HG03342 (cell line): Measurements from ENCODE around the gene CCDC74B.
"Not testable (repeated sequence)": the region's sequence is repeated elsewhere in the genome, so short reads cannot be mapped to it uniquely, and the experiment has no call there.

Source experiments
- ATAC-seq: cut with Tn5 transposase; IDR thresholded peaks from one replicate; pipeline ENCODE4 v1.9.1; 2021; ENCODE audit warnings: mild to moderate bottlenecking, moderate library complexity; ENCODE audit not compliant: unreplicated experiment

The CCDC74B gene

GRCh38 chr2:130145006-130145414 lies at the start of gene CCDC74B:
TSS of gene CCDC74B (minus strand) at chr2:130145112. CDS start at chr2:130144996, 116 bp downstream.
- ATAC-seq: peak; percentile 77

DNA sequence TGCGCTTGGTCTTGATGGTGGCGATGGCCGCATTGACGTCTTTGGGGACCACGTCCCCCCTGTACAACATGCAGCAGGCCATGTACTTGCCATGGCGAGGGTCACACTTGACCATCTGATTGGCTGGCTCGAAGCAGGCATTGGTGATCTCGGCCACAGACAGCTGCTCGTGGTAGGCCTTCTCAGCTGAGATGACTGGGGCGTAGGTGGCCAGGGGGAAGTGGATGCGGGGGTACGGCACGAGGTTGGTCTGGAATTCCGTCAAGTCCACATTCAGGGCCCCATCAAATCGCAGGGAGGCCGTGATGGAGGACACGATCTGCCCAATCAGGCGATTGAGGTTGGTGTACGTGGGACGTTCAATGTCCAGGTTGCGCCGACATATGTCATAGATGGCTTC lies 48.9 kb upstream of the CCDC74B start:
- ATAC-seq: not testable (repeated sequence)

- ATAC-seq: not testable (repeated sequence)
Measured at GRCh38 chr2:130192451-130192850, 47.5 kb upstream of the CCDC74B start.

GRCh38 chr2:130191319-130191718 lies 46.4 kb upstream of the CCDC74B start:
- not testable (repeated sequence) for ATAC-seq

- ATAC-seq: no peak
Measured at GRCh38 chr2:130190237-130190636, 45.3 kb upstream of the CCDC74B start.

DNA sequence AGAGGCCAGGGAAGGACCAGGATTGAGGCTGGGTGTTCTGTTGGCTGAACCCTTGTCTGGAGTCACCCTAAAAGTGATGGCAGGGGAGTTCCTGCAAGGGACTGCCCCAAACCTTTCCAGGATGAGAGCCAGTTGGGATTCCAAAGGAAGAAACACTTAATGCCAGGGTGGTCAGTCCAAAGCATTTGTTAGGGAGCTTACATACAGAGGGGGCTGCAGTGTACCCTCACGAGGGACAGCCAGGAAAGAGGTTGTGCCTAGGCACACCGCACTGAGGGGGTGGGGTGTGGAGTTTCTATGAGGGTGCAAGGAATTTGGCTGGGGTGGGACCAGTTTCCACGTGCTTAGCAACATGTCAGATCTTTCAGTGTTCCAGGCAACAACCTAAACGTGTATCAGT lies 44.0 kb upstream of the CCDC74B start:
- ATAC-seq: not testable (repeated sequence)

DNA sequence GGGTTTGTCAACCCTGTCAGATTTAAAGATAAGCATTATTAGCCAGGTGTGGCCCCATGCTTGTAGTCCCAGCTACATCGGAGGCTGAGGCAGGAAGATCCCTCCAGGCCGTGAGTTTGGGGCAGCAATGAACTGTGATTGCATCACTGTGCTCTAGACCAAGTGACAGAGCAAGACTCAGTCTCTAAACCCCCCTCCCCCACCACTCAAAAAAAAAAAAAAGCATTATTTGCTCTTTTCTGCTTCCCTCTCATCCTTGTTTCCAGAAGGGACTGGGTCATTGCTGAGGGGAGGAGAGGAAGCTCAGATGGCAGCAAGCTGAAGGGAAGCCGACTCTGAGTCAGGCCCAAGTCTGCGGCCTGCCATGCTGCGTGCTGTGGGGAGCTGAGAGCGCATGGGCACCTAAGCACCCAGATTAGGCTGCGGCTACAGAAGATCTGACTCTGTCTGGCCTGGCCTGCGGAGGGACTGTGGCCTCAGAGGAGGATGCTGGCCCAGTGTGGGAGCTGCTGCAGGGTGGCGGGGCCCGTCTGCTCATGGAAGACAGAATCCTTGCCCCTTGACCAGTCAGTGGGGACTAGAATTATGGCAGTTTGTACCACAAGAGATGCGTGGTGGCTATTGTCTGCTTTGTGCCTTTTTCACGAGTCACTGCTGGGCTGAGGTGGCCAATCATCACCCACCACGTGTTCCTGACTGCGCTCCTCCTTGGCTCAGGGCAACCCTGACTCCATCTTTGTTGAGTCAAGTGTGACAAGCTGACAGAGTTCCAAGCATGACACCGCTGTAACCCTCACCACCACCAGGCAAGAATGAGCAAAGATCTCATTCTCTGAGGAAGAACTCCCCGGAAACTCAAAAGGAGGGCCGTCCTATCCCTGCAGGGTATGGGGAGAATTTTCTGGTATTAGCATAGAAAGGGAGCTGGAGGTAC lies 43.2 kb upstream of the CCDC74B start:
- ATAC-seq: not testable (repeated sequence)

DNA sequence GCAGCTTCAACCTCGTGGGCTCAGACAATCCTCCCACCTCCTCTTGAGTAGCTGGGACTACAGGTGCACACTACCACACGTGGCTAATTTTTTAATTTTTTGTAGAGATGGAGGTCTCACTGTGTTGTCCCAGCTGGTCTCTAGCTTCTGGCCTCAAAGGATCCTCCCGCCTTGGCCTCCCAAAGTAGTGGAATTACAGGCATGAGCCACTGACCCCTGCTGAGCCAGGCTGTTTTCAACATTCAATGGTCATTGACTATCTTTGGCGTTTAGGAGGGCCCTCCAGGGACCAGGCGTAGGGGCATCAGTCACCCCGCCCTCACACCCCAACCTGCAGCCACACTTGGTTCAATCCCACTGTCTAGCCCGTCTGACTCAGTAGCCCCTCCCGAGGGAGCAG lies 42.4 kb upstream of the CCDC74B start:
- ATAC-seq: no peak

DNA sequence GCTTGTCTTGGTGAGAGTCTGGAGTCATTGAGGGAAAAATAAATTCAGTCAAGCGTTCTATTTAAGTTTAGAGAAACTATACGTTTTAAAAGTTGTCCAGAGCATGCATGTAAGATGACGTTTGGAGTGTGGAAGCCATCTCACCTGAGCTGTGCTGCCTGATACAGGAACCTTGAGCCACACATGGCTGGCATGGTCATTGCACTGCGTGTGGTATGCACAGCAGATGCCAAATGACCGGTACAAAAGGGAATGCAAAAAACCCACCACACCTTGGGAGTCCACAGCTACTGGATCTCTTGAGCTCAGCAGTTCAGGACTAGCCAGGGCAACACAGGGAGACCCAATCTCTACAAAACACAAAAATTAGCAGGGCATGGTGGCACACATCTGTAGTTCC lies 41.5 kb upstream of the CCDC74B start:
- no peak for ATAC-seq

GRCh38 chr2:130185896-130186295 lies 41.0 kb upstream of the CCDC74B start:
- no peak for ATAC-seq

GRCh38 chr2:130185436-130185835 lies 40.5 kb upstream of the CCDC74B start:
- ATAC-seq: no peak

- no peak for ATAC-seq
Measured at GRCh38 chr2:130183512-130184373, 38.8 kb upstream of the CCDC74B start.

DNA sequence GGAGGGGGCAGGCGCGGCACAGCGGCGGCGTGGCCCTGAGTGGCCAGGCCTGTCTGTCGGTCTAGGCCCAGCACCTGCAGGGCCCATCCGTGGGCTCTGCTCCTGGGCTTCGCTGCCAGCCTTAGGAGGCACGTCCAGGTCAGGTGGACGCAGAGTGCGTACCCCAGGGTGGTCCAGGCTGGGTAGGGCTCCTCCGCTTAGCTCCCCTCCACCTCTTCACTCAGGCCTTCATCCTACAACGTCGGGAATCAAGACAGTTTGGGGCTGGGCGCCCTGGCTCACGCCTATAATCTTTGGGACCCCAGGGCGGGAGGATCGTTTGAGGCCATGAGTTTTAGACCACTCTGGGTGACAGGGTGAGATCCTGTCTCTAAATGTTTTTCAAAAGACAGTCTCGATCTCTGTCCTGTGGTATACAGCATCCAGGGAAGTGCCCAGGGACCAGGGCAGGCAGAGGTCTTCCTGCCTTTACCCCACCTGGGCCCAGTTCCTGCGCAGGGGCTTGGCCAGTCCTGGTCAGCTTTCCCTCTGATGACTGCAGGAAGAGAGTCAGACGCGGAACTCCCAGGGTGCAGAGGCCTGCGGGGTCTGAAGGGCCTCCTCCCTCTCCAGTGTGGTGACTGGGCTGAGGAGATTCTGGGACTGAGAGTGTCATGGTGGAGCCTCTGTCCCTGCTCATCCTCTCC lies 38.1 kb upstream of the CCDC74B start:
- peak; percentile 14 for ATAC-seq

GRCh38 chr2:130181880-130182682 lies 37.2 kb upstream of the CCDC74B start, which contains the start of gene MZT2B:
TSS of gene MZT2B (plus strand) at chr2:130182262. CDS start at chr2:130182283, 21 bp downstream.
- peak; percentile 82 for ATAC-seq

DNA sequence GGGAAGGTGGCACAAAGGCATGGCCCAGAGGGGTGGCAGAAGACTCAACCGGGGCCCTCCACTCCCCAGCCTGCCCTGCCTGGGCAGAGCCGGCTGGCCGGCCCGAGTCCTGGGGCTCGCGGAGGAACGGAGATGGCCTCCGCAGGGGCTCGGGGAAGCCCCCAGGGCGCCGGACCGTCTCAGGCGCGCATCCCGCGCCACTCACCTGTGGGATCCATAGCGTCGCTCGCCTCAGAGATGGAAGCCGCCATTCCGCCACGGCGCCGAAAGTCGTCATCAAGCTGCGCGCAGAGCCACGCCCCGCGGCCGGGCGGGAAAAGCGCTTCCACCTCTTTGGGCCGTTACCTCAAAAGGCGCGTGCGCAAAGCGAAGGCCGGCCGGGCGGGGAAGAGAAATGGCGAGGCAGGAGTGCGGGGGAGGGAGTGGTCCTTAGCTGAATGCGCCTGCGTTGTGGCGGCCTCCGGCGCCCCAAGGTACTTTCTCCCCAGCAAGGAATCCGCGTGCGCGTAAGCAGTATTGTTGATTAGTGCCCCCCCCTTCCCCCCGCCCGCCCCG lies 36.5 kb upstream of the CCDC74B start, which contains the start of gene SMPD4:
TSS of gene SMPD4 (minus strand) at position 278 of the 555 bp plus-strand sequence. CDS start 5,010 bp downstream, outside the sequence.
- peak; percentile 61 for ATAC-seq

- ATAC-seq: not testable (repeated sequence)
Measured at GRCh38 chr2:130180404-130181324, 35.8 kb upstream of the CCDC74B start.

DNA sequence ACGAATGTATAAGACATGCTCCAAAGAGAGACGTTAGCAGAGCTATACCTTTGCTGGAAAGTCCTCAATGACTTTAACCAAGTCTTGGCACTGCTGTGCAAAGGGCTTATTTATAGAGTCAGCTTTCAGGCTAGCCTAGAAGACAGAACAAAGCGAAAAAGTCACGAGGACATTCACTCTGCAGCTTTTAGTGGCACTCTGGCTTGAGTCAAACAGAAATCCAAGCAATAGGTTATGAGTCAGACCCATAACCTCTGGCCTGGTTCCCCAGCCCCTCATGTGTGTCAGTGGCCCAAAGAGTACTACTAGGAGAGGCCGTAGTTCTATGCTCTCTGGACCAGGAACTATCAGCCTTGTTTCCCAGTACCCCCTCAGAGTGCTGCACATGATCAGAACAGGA lies 30.0 kb upstream of the CCDC74B start:
- not testable (repeated sequence) for ATAC-seq

- no peak for ATAC-seq
Measured at GRCh38 chr2:130169896-130170295, 25.0 kb upstream of the CCDC74B start.
